ENCODE data around the gene ABHD17B.

Gene ABHD17B

DNA sequence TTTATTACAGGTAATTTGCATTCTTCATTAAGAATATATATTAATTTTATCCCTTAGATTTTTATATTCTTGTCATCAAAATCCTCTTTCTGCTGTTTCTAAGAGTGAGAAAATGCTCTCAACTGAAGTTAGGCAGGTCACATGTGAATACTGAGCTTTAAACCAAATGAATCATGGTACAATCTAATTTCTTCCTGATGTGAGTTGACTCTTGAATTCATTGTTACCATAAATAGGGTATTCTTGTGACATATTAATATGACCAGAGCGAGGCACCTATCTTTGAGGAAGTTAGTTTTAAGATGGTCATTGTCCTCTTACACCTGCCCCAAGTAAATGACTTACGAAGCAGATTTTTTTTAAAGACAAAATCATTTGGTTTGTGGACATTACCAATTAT is 17.8 kb upstream of the ABHD17B start:
- TF ChIP-seq, protein P1, sequence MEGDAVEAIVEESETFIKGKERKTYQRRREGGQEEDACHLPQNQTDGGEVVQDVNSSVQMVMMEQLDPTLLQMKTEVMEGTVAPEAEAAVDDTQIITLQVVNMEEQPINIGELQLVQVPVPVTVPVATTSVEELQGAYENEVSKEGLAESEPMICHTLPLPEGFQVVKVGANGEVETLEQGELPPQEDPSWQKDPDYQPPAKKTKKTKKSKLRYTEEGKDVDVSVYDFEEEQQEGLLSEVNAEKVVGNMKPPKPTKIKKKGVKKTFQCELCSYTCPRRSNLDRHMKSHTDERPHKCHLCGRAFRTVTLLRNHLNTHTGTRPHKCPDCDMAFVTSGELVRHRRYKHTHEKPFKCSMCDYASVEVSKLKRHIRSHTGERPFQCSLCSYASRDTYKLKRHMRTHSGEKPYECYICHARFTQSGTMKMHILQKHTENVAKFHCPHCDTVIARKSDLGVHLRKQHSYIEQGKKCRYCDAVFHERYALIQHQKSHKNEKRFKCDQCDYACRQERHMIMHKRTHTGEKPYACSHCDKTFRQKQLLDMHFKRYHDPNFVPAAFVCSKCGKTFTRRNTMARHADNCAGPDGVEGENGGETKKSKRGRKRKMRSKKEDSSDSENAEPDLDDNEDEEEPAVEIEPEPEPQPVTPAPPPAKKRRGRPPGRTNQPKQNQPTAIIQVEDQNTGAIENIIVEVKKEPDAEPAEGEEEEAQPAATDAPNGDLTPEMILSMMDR (IDR thresholded peaks at IDR 0.05; ENCODE audit: low read depth, low read length): no peak
- DNase-seq (ENCODE audit: low read depth, low spot score): no peak
- H3K4me3 ChIP-seq (ENCODE audit: low read depth, low read length): no peak overlapping the region
- in situ Hi-C loops (cut with HindIII; ENCODE audit: low sequenced_read_pairs): no loop called here

DNA sequence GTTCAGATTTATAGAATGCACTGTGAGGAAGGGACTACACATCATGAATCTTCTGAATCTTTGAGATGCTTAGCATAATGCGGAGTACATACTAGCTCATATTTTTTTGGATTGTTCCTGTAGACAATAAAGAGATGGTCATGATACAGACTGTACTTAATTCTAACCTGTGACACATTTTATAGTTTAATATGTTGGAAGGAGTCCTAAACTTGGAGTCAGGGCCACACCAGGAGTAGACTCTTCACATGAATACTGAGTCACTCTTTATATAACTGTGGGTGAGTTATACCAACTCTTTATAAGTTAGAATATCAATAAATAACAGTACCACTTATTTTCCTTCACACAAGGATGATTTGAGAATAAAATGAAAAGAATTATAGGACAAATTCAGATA is 17.4 kb upstream of the ABHD17B start:
- TF ChIP-seq, protein P1 (IDR thresholded peaks at IDR 0.05; ENCODE audit: low read depth, low read length): no peak
- in situ Hi-C loops (cut with HindIII; ENCODE audit: low sequenced_read_pairs): no loop called here
- no peak for DNase-seq (ENCODE audit: low read depth, low spot score)
- H3K4me3 ChIP-seq (ENCODE audit: low read depth, low read length): no peak overlapping the region

DNA sequence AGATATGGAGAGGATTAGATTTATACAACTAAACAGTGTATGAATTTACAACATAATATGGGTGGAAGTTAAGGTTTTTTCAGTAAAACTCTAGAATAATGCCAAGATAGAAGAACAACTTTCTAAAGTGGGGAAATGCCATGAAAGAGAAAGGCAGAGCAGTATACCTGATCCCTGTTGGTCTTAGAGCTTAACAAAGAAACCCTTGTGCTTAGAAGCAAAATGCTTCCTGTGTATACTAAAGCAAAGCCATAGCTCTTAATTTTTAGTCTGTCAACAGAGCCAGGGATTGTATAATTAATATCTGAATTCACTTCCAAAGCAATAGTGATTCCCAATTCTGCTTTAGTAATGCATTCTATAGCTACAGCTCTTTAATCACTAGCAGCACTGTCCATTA is 14.8 kb upstream of the ABHD17B start:
- H3K4me3 ChIP-seq (ENCODE audit: low read depth, low read length): no peak overlapping the region
- TF ChIP-seq, protein P1 (IDR thresholded peaks at IDR 0.05; ENCODE audit: low read depth, low read length): no peak
- no peak for DNase-seq (ENCODE audit: low read depth, low spot score)
- in situ Hi-C loops (cut with HindIII; ENCODE audit: low sequenced_read_pairs): no loop called here

DNA sequence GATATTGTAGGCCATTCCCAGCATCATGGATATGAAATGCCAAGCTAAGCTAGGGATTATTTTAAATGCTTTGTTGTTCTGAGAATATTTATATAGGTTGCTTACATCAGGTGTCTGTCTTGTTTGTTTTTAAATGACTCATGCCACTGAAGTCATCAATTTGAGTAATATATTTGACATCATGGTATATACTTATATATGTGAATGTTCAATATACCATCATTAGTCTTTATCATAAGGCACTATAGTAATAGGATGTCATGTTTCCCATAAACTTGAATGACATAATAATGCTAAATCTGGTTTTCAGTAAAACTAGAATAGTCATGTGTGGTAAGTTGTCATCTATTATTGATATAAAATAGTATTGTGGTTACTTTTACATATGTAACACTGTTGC is 13.6 kb upstream of the ABHD17B start:
- no peak for DNase-seq (ENCODE audit: low read depth, low spot score)
- TF ChIP-seq, protein P1 (IDR thresholded peaks at IDR 0.05; ENCODE audit: low read depth, low read length): no peak
- H3K4me3 ChIP-seq (ENCODE audit: low read depth, low read length): no peak overlapping the region
- in situ Hi-C loops (cut with HindIII; ENCODE audit: low sequenced_read_pairs): no loop called here

DNA sequence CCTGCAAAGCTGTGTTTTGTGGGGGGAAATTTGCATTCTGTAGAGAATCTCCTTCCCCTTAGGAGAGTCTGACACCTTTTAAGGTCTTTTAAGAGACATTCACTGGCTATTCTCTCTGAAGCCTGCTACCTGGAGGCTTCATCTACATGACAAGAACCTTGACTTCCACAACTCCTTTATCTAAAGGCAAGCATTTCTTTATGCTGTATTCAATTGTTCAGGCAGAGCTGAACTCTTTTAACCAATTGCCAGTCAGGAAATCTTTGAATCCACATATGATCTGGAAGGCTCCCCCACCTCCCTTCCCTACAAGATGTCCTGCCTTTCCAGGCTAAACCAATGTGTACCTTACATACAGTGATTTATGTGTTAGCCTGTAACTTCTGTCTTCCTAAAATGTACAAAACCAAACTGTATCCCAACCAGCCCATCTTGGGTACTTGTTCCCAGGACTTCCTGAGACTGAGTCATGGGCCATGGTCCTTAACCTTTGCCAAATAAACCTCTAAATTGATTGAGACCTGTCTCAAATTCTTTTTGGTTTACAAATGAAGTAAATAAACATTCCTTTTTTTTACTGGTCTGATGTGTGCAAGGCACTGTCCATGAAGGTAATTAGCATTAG is 10.3 kb upstream of the ABHD17B start:
- no peak overlapping the region for H3K4me3 ChIP-seq (ENCODE audit: low read depth, low read length)
- in situ Hi-C loops (cut with HindIII; ENCODE audit: low sequenced_read_pairs): no loop called here
- DNase-seq (ENCODE audit: low read depth, low spot score): no peak
- TF ChIP-seq, protein P1 (IDR thresholded peaks at IDR 0.05; ENCODE audit: low read depth, low read length): no peak

DNA sequence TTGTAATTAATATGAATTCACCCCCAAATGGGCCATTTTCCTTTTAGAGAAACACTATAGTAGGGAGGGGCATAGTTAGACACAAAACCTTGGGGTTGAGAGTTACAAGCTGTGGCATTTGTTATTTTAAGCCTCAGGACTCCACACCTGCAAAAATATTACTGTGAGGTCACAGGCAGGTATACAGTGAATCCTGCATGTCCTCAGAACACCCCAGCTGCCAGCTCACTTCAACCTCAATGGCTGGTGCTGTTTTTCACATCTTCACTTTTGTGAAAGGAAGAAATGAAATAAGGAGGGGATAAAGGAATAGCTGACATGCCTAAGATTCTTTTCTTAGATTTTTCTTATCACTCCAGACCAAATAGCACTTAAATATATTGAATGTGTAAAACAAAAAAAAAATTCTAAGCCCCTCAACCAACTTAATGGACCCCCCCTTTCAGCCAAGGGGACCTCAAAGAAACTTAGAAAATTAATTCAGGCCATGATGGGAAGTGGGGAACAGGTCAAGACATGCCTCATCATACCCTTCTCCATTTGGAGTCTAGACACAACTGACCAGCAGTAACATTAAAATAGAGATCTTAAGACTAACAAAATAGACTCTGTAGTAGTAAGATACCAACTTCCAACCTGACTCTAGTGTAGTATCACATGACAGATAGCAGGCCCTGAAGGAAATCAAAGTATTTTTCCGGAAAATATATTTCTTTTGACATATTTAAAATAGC is 9.6 kb upstream of the ABHD17B start:
- no peak for DNase-seq (ENCODE audit: low read depth, low spot score)
- in situ Hi-C loops (cut with HindIII; ENCODE audit: low sequenced_read_pairs): no loop called here
- TF ChIP-seq, protein P1 (IDR thresholded peaks at IDR 0.05; ENCODE audit: low read depth, low read length): no peak
- no peak overlapping the region for H3K4me3 ChIP-seq (ENCODE audit: low read depth, low read length)
